NCI-H187 treated with DMSO at 0.1 percent for 48 hours (cell line): ENCODE data around the gene CBX1.
A peak's percentile ranks its signal among the peaks of the same experiment; 100 is the strongest.
"Not testable (repeated sequence)": the region's sequence is repeated elsewhere in the genome, so short reads cannot be mapped to it uniquely, and the experiment has no call there.

Experiments used
- DNase-seq: peaks from one replicate; lab custom pipeline; 2025; lab: John Stamatoyannopoulos, UW

CBX1 gene

DNA sequence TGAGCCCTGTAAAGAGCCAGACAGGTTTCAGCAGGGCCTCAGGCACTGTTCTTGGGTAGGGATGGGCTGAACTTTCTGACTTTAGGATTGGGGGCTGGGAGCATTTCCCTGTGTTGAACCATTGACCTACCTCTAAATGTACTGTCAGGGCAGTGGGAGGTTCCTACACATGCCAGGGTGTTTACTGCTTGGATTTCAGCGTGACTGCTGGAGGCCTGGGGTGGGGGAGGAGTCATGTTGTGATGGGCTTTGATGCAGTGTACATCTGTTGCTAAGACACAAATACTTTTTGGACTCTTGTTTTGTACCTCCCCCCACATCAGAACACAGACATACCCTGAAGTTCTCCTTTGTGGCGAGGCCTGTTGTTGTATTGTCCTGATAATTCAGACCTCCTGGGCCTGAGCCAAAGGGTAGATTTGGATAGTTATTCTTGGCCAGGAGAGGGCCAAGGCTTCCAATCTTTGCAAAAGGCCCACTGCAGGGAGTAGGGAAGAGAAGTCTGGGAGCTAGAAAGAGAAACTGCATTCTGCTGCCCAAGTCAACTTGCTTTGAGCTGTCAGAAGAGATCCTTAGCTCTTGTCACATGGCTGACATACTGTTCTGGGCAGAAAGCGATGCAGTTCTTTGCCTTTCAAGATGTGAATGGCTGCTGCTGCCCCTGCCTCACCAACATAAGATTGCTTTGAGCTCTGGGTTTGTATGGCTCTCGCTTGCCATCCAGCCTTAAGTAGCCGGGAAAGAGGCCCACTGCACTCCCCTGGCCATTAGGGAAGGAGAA is 49.4 kb downstream of the CBX1 start:
- DNase-seq: no peak

DNA sequence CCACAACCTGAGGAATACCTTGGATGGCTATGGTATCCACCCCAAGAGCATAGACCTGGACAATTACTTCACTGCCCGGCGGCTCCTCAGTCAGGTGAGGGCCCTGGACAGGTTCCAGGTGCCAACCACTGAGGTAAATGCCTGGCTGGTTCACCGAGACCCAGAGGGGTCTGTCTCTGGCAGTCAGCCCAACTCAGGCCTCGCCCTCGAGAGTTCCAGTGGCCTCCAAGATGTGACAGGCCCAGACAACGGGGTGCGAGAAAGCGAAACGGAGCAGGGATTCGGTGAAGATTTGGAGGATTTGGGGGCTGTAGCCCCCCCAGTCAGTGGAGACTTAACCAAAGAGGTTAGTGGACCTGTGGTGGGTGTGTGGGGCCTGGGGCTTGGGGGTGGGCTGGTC is 50.0 kb downstream of the CBX1 start:
- no peak for DNase-seq

DNA sequence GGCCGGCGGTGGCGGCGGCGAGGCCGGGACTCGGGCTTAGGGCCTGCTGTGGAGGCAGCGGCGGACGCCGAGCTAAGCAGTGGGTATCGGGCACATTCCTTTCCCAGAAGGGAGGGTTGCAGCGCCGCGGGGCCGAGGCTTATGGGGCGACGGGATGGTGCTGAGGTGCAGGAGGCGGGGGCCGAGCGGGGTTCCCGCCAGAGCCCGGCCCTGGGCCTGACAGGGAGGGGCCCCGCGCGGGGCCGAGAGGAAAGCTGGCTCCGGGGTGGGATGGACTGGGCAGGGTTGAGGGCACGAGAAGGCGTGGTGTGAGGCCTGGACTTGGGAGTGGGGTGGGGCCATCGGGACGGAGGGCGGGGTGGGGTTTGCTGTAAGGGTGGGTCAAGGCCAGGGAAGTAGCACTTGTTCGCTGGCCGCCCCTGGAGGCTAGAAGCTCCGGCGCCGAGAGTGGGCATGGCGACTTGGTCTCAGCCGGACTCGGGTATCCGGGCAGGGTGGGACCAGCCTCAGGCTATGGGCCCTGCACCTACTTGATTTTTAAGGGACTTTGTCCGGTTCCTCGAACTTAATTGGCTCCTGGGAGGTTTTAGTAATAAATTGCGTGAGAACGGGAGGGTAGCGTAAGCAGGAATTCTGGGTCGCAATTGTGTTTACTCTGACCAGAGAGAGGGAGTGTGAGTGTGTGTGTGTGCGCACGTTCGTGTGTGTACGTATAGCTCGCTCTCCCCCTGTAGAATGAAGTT is 52.7 kb downstream of the CBX1 start:
- DNase-seq: no peak

DNA sequence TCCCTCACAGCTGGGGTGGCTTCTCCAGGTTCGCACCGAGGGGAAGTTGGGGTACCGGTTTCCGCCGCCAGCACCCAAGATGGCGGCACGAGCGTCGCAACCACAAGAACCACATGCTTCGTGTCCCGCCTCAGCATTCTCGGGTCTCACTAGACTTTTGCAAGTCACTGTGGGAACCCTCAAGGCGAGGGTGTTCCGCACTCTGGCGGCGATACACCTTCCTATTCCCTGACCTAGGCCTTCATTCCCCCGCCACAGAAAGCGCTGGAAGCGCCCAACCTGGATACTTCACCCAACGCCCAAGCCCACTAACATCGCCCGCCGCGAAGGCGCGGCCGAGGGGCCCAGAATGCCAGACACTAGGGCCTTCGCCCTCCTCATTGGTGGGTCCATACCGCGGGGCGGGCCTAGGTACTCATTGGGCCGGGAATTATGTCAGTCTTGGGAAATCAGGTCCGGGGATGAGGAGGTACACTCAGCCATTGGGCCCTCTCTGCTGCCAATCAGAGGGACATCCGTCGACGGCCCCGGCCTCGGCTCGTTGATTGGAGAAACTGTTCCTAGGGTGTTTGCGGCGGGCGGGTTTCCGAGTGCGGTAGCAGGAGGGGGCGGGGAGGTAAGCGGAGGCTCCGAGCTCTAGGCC is 53.4 kb downstream of the CBX1 start, which contains the start of gene NFE2L1:
TSS of gene NFE2L1 (plus strand) at position 619 of the 643 bp plus-strand sequence. CDS start 2,760 bp downstream, outside the sequence.
- DNase-seq: peak; percentile 96

DNA sequence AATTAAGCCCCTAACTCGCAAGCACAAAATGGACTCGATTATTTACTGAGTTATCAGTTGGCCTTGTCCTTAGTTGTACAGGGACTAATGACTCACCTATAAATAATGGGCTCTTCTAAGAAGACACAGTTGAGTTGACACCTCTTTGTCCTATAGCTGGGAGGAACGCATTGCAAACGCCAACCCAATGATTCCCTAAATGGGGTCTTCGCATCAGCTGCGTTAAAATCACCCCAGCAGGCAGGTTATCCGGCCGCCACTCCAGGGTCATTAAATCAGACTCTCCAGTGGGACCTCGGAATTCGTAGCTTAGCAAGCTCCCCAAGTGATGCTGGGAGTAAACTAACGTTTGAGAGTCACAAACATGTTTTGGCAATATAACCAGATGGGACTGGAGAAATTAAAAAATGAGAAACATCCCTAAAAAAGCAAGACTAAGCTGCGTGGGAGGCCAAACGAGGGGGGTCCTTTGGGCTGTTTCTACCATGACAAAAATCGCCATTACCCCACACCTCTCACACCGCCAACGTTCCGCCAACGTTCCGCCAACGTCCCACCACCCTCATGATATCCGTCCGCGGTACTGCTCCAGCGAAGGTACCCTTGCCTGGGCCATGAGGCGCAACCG is 54.1 kb downstream of the CBX1 start:
- no peak for DNase-seq

DNA sequence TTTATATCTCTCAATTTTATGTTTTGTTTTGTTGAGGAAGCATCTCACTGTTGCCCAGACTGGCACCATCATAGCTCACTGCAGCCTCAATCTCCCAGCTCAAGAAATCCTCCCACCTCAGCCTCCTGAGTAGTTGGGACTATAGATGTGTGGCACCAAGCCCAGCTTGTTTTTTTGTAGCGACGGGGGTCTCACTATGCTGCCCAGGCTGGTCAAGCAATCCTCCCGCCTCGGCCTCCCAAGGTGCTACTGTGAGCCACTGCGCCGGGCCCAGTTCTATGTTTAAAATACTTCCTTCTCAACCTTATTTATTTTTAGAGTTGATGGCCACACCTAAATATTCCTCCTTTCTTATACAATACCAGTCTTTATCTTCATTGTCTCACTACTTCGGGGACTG is 55.0 kb downstream of the CBX1 start:
- no peak for DNase-seq

DNA sequence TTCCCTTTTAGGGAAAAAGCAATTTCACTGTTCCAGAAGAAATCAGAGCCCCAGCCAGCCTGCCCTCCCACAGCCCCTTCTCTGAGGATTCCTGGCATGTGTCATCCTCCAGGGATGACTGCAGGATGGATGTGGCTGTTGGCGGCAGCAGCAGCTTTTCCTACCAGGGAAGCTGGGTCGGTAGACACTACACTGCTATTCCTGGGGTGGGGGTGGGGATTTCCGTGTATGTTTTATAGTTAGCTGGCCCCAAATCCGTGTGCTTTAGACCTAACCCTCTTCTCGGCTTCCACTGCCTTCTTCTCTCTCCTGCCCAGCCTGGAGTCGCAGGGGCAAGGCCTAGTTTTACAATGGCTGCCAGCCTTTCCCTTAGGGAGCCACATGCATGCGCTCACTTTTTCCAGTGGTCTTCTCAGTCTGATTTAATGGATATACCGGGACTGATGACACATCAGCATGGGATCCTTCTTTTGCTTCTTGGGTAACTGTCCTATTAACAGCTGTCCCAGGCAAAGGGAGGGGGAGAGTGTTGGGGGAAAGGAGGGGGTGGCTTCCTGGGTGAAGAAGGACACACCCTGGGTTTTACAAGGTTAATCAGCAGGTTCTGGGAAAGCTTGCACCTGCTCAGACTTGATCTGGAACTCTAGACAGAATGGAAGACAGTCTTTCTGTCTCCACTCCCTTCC is 55.8 kb downstream of the CBX1 start:
- DNase-seq: no peak

DNA sequence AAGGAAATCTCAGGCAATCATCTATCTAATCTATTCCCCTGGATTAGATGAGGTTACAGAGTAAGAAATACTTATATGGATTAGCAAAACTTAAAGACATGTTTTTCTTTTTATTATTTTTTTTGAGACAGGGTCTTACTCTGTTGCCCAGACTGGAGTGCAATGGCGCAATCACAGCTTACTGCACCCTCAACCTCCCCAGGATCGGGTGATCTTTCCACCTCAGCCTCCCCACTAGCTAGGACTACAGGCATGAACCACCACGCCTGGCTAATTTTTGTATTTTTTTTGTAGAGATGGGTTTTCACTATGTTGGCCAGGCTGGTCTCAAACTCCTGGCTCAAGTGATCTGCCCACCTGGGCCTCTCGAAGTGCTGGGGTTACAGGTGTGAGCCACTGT is 56.4 kb downstream of the CBX1 start:
- DNase-seq: no peak

DNA sequence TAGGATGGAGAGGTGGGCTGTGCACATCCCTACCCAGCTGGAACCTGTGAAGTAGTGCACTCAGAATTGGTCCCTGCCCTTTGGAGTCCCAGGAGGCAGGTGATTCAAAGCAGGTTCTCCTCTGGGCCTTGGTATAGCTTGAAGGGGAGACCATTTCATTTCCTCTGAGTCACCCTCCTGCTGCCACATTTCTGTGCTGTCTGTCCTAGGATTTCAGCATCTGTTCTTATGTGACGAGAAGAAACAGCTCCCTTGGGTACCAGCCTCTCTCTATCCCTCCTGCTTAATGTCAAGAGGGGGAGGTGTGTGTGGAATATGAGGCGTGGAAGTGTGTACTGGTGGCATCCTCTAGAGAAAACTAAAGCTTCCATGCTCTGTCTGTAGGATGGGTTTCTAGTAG is 58.1 kb downstream of the CBX1 start:
- no peak for DNase-seq

DNA sequence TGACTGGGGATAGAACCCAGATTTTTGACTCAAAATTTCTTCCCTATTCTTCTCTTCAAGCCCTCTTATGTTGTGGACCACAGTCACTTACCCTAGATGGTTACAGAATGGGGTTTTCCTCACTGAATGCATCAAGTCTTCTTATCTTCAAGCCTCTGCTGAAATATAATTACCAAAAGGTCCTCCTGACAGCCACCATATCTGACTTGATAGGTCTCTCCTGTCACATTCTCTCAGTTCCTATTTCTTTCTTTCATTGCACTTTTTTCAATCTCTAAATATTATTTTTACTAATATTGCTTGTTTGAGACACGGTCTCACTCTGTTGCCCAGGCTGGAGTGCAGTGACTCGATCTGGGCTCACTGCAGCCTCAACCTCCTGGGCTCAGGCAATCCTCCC is 62.6 kb downstream of the CBX1 start:
- DNase-seq: no peak

DNA sequence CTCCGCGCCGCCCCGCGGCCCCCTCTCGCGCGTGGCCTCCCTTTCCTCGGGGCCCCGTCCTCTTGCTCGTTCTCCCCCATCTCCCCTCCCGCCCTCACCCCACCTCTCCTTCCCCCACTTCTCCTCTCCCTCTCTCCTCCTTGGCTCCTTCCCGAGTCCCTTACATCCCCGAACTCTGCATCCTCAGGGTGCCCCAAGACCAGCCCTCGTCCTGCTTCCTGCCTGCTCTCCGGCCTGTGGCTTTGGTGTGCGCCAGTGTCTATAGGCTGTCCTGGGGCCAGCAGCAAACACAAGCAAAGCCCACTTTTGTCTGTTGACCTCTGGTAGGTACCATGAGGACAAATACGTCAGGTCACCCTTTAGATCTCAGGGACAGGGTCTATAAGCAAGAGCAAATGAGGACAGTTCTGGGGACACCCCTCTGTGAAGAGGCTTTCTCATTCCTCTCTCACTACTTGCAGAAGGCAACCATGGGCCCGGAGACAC is 63.4 kb downstream of the CBX1 start:
- DNase-seq: no peak

DNA sequence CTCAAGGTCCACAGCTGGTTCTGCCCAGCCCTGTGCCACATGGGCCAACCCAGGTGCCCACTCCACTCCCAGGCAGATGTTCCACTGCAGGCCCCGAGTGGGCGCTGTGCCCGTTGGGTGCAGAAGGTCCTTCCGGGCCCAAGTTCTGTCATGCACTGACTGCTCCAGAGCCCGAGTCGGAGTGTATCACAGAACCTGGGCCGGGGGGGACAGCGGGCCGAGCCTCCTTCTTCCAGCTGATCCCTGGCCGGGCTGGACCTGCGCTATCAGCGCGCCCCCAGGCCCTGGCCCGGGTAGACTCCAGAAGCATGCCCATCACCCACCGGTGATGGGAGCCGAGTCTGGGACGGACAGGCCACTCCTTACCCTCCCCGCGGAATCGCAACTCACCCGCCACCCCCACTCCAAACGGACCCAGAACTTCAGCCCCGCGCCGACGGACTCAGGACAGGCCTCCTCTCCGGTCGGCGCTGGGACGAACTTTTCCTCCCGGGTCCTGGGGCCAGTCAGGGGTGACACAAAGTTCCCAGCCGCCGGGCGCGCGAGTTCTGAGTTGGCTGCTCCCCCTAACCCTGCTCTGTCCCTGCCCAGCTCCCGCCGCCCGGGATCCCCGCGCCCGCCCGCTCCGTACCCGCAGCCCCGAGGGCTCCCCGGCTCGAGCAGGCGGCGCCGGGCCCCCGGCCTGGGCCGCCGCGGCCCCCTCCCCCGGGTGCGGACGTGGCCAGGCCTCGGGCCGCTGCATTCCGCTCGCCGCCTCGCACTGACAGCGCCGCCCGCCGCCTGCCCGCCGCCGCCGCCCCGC is 64.0 kb downstream of the CBX1 start, which contains the start of gene COPZ2:
TSS of gene COPZ2 (minus strand) at position 762 of the 802 bp plus-strand sequence. CDS start at position 742, 20 bp downstream.
- DNase-seq: no peak

DNA sequence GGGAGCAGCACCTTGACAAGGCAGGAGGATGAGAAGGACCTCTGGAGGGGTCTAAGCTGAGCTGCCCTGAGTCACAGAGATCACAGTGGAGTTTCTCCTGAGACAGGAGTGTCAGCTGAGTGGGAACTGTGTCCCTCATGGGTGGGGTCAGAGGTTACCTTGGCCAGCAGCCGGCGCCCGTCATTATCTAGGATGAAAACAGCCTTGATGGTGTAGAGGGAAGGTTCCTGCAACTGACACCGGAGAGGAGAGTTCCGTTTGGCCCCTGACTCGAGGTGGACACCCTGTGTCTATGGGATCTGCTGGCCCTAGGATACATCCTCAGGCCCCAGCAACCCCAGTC is 64.6 kb downstream of the CBX1 start:
- DNase-seq: no peak

DNA sequence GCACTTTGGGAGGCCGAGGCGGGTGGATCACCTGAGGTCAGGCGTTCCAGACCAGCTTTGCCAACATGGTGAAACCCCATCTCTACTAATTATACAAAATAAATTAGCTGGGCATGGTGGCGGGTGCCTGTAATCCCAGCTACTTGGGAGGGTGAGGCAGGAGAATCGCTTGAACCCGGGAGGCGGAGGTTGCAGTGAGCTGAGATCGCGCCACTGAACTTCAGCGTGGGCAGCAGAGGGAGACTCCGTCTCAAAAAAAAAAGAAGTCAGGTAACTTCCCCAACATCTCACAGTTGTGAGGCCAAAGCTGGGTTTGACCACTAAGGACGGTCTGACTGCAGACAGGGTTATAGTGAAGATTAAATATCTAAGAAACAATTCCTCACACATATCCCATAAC is 66.5 kb downstream of the CBX1 start:
- not testable (repeated sequence) for DNase-seq

DNA sequence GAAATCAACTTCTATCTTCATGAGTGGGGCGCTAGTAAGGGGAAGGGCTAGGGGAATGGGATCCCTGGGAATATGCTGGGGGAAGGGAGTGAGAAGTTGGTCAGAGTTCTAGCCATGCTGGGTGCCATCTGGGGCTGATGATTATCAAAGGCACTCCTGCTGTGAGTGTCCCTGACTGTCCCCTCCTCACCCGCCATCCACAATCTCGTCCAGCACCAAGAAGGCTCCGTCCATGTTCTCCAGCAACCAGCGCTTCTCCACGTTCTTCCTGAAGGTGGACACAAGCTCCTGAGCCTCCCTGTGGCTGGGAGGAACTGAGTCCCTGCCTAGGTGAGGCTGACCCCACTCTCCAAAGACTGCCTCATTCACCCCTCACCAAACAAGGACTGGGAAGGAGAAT is 69.3 kb downstream of the CBX1 start:
- DNase-seq: no peak

DNA sequence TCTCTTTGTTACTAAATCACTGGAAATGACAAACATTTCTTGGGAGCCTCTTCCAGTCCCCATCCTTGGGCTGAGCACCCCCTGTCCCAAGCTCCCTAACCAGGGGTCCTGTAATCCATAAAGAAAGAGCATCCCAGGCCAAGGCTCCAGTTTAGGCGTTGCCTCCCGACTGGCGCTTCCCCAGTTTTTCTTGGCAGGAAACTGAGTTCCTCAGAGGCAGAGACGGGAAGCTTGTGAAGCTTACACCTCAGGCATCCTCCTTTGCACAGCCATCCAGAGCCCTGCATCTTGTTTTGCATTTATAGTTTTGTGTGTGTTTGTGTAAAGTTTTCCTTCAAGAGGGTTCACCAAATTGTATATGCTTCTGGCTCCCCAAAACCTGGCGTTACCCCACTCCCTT is 70.7 kb downstream of the CBX1 start:
- no peak for DNase-seq

DNA sequence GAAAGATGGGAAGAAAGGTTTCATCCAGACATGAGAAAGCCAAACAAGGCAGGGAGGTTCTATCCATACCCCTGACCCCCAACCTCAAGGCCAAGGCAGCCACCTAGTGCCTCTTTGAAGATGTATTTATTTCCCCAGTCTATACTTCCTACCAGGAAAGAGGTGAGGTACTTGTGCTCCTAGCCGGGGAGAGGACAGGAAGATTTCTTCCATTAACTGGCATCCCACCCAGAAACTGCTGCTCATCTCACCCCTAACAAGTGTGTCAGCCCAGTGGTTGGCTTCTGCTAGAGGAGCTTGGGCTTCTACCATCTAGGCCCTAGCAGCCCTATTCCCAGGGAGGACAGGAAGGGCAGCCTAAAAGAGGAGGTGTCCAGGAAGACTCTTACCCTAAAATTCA is 72.5 kb downstream of the CBX1 start:
- no peak for DNase-seq

DNA sequence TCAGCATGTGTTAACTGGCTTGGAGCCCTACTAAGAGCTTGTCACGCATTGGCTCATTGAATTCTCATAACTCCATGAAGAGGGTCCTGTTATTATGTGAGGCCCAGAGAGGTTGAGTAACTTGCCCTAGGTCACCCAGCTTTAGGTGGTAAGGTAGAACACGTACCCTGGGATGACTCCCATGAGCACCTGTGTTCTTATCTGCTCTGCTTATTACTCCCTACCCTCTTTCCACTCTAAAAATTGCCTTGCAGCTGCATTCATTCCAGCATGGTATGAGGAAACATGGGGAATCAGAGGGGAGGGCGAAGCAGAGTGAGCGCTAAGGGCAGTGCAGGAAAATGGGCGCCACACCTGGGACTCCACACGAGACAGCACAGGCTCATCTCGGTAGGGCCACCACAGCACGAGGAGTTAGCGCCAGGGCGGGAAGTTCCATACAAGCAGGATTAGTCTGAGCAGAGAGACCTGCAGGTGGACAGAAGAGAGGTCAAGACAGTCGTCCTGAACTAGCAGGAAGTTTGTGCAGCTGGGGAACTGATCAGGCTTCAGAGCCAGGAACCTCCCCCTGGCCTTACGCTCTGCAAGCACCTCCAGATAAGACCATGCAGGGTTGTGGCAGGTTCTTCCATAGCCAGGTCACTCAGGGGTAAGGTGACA is 73.8 kb downstream of the CBX1 start:
- DNase-seq: no peak

DNA sequence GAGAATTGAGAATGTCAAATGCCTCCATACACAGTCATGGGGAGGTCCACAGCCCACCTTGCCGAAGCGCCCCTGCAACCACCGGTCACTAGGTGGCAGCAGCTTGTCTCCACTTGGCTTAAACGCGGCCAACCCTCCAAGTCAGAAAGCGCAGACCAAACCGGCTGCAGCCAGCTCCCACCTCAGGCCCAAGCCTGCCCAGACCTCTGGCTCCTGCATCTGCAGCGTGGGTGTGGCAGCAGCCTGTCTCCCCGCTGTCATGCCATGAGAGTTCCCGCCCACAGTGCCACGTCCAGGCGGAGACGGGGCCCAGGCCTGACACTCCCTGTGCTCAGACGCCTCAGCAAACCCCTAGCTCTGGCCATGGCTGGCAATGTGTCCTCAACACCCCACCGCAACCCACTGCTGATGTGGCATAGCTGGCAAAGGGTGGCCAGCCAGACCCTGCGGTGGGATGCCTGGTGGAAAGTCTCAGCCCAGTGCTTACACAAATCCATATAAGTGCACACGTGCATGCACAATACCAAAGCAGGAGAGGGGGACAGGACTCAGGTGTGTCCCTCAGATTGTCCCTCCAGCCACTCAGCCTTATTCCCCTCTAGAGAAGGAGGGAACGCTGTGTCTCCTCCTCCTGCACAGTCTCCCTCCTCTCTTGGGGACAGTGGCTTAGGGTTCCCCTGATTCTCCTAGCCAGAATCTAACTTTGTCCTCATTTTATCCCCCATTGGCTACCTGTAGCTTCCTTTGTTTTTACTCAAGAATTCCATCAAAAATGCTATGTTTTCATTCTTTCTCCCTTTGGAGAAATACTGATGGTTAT is 74.6 kb downstream of the CBX1 start:
- no peak for DNase-seq
